Stomach smooth muscle (tissue), 2 donors: ENCODE measurements around the gene OSGEP.

Experiments
- H3K27ac ChIP-seq: one replicate; pipeline ENCODE4 v1.7.0; 2013; ENCODE audit warnings: mild to moderate bottlenecking, low read length, inconsistent platforms
- H3K27me3 ChIP-seq, 2 donors: one replicate each; pipeline ENCODE4 v1.7.0; 2013; ENCODE audit warnings: low read length in 2 of 2; ENCODE audit not compliant: insufficient read depth in 2 of 2, control insufficient read depth in 1 of 2
- H3K36me3 ChIP-seq, 2 donors: one replicate each; pipeline ENCODE4 v1.7.0; 2013; ENCODE audit warnings: low read length in 2 of 2; ENCODE audit not compliant: control insufficient read depth in 2 of 2, insufficient read depth in 2 of 2
- H3K4me1 ChIP-seq: one replicate; pipeline ENCODE4 v1.7.0; 2013; ENCODE audit warnings: low read length; ENCODE audit not compliant: control insufficient read depth, insufficient read depth
- H3K4me3 ChIP-seq, 2 donors: one replicate each; pipeline ENCODE4 v1.7.0; 2013; ENCODE audit warnings: low read length in 2 of 2
- H3K9ac ChIP-seq, 2 donors: one replicate each; pipeline ENCODE4 v1.7.0; 2013; ENCODE audit warnings: low read length in 2 of 2, mild to moderate bottlenecking in 1 of 2
- H3K9me3 ChIP-seq, 2 donors: one replicate each; pipeline ENCODE4 v1.7.0; 2013; ENCODE audit warnings: low read length in 2 of 2; ENCODE audit not compliant: control insufficient read depth in 2 of 2
- donor health status: healthy.
- donor health status: Pancreatic carcinoma.

The OSGEP gene

DNA sequence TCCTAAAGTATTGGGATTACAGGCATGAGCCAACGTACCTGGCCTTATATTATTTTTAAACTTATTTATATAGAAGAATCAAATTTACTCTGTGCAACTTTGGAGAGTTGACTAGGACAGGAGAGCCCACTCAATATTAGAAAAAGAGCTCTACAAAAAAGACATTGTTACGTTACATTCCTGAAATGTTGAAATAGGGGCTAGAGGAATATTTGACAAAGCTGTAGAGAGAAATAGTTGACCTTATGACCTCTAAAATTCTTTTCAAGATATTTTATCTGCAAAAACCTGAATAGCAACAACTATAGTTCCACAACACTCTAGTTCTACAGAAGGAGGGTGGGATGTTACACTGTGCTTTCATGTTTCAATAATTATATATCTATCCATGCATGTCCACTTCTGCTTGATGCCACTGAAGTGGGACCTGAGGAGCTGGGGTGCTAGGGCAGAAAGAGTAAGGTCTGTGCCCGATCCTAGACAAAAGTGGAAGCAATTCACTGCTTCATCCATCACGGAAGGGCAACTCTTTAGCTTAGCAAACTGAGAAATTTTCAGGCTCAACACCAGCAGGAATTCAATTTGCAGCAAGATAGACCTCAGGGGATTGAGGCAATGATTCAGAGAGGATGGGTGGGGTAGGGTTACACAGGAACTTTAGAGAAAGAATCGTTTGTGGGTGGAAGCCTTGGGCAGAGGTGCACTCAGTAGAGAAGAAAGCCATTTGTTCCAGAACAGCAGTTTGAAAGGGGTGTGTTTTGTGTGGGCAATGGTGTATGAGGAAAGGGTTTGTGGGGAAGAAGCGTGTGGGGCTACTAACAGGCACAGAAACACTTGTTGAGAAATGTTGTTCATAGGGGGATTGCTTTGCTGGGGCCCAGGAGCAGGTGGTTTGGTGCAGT lies 34.7 kb upstream of the OSGEP start:
- H3K36me3 ChIP-seq, result no peaks in the 10 kb centered on the region
- no peak overlapping the region for H3K27ac ChIP-seq
- H3K9me3 ChIP-seq, result no peaks in the 10 kb centered on the region
- no peaks in the 10 kb centered on the region for H3K4me1 ChIP-seq
- H3K27me3 ChIP-seq, result no peaks in the 10 kb centered on the region
- H3K9ac ChIP-seq, result no peak overlapping the region
- H3K4me3 ChIP-seq, result no peak overlapping the region

DNA sequence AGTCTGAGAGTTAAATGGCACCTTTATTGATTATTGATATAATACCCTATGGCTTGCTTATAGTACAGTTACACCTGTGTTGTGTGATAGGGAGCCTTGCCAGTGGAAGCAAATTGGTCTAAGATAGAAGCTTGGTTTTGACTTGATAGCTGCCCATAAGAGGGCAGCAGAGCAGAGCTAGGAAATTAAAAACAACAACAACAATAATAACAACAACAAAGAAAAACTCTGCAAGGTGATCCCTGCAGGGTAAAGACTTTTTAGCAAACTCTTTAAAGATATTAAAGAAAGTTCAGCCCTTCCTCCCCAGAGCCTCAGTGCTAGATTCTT lies 32.7 kb upstream of the OSGEP start:
- H3K4me1 ChIP-seq, result no peaks in the 10 kb centered on the region
- H3K9ac ChIP-seq, result no peak overlapping the region
- no peaks in the 10 kb centered on the region for H3K27me3 ChIP-seq
- no peaks in the 10 kb centered on the region for H3K36me3 ChIP-seq
- H3K9me3 ChIP-seq, result no peaks in the 10 kb centered on the region
- H3K27ac ChIP-seq, result no peak overlapping the region
- H3K4me3 ChIP-seq, result no peak overlapping the region

DNA sequence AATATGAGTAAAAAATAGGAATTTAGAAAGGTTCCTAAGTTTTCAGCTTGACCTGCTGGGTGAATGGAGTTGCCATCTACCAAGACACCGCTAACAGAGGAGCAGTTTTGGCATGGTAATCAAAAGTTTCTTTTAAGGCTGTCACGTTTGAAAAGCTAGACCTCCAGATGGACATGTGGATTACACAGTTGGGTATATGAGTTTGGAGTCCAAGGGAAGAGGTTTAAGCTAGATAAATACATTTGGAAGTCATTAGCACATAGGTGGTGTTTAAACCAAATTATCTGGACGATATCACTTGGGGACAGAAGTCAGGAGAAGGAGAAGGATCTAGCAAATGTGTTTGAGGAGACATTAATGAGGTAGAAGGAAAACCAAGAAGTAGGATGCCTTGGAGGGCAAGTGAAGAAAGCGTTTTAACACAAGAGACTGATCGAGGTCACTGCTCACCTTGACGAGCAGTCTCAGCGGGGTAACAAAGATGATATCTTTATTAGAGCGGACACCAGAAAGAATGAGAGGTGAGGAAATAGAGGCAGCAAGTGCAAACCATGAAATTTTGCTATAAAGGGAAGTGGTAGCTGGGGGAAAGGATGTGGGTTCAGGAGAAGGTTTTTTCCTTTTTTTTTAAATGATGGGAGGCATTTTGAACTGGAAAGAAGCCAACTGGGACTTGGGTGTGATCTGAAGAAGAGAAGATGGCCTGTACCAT lies 32.2 kb upstream of the OSGEP start:
- Histone ChIP-seq H3K9ac (no peak overlapping the region), H3K27me3 (no peaks in the 10 kb centered on the region), H3K36me3 (no peaks in the 10 kb centered on the region), H3K4me1 (no peaks in the 10 kb centered on the region), H3K27ac (no peak overlapping the region), H3K9me3 (no peaks in the 10 kb centered on the region), H3K4me3 (no peak overlapping the region)

DNA sequence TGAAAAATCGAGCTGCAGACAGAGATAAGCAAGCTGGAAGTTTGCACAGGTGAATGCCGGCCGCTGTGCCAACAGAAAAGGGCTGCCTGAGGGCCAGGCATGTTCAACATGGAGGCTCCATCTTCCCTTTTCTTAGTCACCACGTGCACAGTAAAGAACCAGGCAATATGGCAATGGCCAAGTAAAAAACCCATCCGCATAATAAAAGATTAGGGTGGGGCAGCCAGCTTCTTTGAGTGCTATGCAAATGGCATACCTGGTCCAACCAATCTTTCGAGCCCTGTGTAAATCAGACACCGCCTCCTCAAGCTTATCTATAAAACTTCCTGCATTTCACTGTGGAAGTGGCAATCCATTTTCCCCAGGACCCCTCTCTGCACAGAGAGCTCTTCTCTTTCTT lies 31.3 kb upstream of the OSGEP start:
- no peak overlapping the region for H3K9ac ChIP-seq
- no peaks in the 10 kb centered on the region for H3K4me1 ChIP-seq
- H3K27me3 ChIP-seq, result no peaks in the 10 kb centered on the region
- H3K27ac ChIP-seq, result no peak overlapping the region
- no peaks in the 10 kb centered on the region for H3K36me3 ChIP-seq
- H3K9me3 ChIP-seq, result no peaks in the 10 kb centered on the region
- H3K4me3 ChIP-seq, result no peak overlapping the region

DNA sequence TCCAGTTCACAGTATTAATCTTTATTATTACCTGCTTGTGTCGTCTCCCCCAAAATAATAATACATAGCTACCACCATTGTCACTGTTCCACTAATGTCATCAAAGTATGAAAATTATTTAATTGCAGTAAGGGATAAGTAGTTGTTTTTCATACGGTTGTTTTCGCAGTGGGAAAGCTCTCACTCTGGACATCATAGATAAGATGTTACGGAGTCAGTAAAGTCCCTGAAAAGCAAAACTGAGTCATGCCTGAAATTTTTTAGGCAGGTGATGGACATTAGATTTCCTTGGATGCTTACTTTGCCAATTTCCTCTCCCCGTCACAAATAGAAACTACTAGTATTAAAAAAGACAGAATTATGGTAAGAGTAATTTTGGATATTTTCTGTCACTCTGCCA lies 27.8 kb upstream of the OSGEP start:
- Histone ChIP-seq H3K36me3 (no peaks in the 10 kb centered on the region), H3K27ac (no peak overlapping the region), H3K4me1 (no peaks in the 10 kb centered on the region), H3K4me3 (no peak overlapping the region), H3K9ac (no peak overlapping the region), H3K9me3 (no peaks in the 10 kb centered on the region), H3K27me3 (no peaks in the 10 kb centered on the region)

DNA sequence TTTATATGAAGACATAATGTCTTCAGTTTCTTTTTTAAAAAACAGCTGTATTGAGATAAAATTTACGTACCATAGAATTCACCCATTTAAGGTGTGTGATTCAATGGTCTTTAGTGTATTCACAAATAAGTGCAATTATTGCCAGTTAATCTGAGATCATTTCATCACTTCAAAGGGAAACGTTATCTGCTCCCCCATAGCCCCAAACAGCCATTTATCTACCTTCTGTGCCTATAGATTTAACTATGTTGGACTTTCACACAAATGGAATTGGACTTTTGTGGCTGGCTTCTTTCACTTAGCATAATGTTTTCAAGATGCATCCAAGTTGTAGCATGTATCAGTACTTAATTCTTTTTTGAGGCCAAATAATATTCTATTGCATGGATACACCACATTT lies 24.3 kb upstream of the OSGEP start:
- Histone ChIP-seq H3K27me3 (no peaks in the 10 kb centered on the region), H3K9me3 (no peaks in the 10 kb centered on the region), H3K27ac (no peak overlapping the region), H3K4me3 (no peak overlapping the region), H3K4me1 (no peaks in the 10 kb centered on the region), H3K36me3 (peaks cover 0 to 7% of the 10 kb centered on the region in 2 donors), H3K9ac (no peak overlapping the region)

DNA sequence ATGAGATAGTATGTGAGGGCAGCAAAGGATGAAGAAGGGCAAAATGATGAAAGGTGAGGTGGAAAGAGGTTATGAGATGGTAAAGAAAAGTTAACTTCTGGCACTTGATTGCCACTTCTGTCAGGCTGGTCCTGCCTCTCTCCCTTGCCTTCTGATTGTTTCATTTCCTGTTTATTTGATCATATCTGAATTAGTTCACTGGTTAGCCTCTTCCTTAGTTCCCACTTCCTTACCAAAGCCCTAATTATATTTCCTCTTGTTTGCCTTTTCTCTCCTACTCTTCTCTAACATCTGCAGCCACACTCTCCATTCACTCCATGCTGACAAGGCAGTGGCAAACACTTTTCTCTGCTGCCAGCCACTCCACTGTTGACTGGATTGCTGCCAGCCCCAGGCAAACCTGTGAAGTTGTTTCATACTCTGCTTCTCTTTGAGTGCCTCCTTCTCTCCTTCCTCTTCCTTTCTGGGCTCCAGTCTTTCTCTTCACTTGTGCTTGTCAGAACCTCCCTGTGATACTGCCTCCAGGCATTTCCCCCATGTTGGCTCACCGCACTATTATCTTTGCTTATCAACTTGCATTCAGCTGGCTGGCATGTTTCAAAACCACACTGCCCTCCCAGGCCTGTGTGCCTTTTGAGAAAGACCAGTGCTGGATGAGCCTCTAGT lies 22.7 kb upstream of the OSGEP start:
- peaks cover 0 to 7% of the 10 kb centered on the region in 2 donors for H3K36me3 ChIP-seq
- no peaks in the 10 kb centered on the region for H3K9me3 ChIP-seq
- no peaks in the 10 kb centered on the region for H3K4me1 ChIP-seq
- H3K27me3 ChIP-seq, result no peaks in the 10 kb centered on the region
- no peak overlapping the region for H3K4me3 ChIP-seq
- H3K9ac ChIP-seq, result no peak overlapping the region
- peak overlapping the region; percentile 18 for H3K27ac ChIP-seq

DNA sequence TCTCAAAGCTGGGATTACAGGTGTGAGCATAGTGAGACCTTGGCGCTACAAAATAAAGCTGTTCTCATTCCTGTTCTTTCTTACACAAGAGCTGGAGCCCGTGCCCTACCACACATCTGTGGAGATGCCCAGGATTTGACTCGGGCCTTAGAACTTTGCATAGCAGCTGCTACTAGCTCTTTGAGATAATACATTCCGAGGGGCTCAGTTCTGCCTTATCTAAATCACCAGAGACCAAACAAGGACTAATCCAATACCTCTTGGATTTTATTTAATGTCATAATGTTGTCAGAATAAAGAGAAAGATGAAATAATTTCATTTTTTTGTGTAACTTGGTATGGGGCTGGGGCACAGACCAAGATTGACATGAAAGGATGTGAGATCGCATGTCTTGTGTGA lies 22.2 kb upstream of the OSGEP start:
- no peak overlapping the region for H3K9ac ChIP-seq
- no peak overlapping the region for H3K4me3 ChIP-seq
- H3K27me3 ChIP-seq, result no peaks in the 10 kb centered on the region
- no peaks in the 10 kb centered on the region for H3K4me1 ChIP-seq
- peaks cover 0 to 7% of the 10 kb centered on the region in 2 donors for H3K36me3 ChIP-seq
- no peak overlapping the region for H3K27ac ChIP-seq
- no peaks in the 10 kb centered on the region for H3K9me3 ChIP-seq

DNA sequence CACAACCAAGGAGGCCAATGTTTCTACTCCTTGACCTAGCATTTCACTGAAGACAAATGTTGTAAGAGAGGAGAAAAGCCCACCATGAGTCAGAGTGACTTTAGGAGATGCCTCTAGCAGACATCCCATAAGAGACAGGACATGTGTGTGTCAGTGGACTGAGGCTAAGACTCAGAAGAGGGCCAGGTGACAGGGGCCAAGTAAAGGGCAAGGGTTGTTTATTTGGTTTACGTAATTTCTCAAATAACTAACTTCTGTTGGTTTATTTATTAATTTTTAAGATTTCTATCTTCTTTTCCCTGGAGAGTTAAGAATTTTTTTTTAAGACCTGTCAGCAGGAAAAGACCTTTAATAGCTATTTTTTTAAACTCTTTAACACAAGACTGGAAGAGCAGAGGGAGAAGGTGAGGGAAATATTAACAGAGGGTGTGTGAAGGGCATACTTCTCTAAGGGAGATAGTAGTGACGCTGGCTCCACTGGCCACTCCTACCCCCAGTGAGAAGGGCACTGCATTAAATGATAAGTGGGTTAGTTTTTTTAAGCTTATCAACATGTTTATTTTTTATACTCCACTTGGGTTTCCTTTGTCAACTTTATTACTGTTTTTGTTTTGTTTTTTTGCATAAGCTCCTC lies 18.0 kb upstream of the OSGEP start:
- Histone ChIP-seq H3K36me3 (peaks cover 0 to 7% of the 10 kb centered on the region in 2 donors), H3K27ac (no peak overlapping the region), H3K4me1 (peaks cover 19% of the 10 kb centered on the region), H3K4me3 (no peak overlapping the region), H3K9ac (no peak overlapping the region), H3K27me3 (no peaks in the 10 kb centered on the region), H3K9me3 (no peaks in the 10 kb centered on the region)

DNA sequence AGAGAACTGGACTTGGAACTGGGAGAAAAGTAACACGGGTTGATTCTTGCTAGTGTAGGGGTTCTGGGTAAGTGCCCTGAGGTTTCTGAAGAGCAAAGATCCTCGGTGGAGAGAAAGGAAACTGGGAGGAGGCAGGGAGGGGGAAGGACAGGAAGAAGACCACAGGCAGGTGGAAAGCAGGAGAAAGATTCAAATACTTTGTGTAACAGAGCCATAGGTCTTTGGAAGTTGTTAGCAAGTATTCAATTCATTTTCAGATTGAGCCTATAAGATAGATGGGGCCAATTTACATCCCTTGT lies 15.9 kb upstream of the OSGEP start:
- Histone ChIP-seq H3K9ac (peak overlapping the region in 1 of 2 donors; percentile 83), H3K36me3 (peaks cover 0 to 5% of the 10 kb centered on the region in 2 donors), H3K27ac (no peak overlapping the region), H3K4me3 (peak overlapping the region; percentile 94 to 98), H3K9me3 (no peaks in the 10 kb centered on the region), H3K4me1 (peaks cover 19% of the 10 kb centered on the region), H3K27me3 (no peaks in the 10 kb centered on the region)
